ENCODE data around the gene QRICH1. TPM values are rescaled to one million over a fixed set of nuclear protein-coding genes. Genes with fewer than 3 reads are reported as not detected.

QRICH1 gene
- total RNA-seq, 1 experiment from 2014 or later = 96.1 TPM

- H3K9me3 Mint-ChIP-seq (ENCODE audit: unreplicated experiment) = no peaks in the 10 kb centered on the region
- CTCF ChIA-PET = interaction anchor here (0.6 to 1.9 kb wide), 3 partner anchors 10 to 410 kb away, joined by 3 to 12 read pairs (median 4); partner anchors contain the start of gene WDR6
- H3K27me3 Mint-ChIP-seq (ENCODE audit: insufficient read depth, unreplicated experiment) = no peaks in the 10 kb centered on the region
- no peak for TF ChIP-seq CTCF (IDR thresholded peaks at IDR 0.05; ENCODE audit: unreplicated experiment)
- intact Hi-C loops (cut with micrococcal nuclease) = no loop called here
- no peaks in the 10 kb centered on the region for H3K4me1 Mint-ChIP-seq (ENCODE audit: insufficient read depth, unreplicated experiment)
- no peak for DNase-seq (ENCODE audit: unreplicated experiment)
- H3K4me3 Mint-ChIP-seq (ENCODE audit: unreplicated experiment) = no peak overlapping the region
- no peak overlapping the region for H3K27ac Mint-ChIP-seq (ENCODE audit: low read depth, unreplicated experiment)
- BruUV-seq (replicated peaks) = no TSS peak
- H3K36me3 Mint-ChIP-seq (ENCODE audit: insufficient read depth, unreplicated experiment) = peaks cover 14% of the 10 kb centered on the region
- POLR2A ChIA-PET = interaction anchor here (1.3 to 2.6 kb wide), 2 partner anchors 10 to 11 kb away, joined by 3 to 12 read pairs; partner anchors contain the start of gene WDR6
These were observed 95.9 kb downstream of the QRICH1 start for GRCh38 chr3:48997714-48998637.

GRCh38 chr3:48997102-48997635, 96.7 kb downstream of the QRICH1 start:
- no TSS peak for BruUV-seq (replicated peaks)
- H3K4me1 Mint-ChIP-seq (ENCODE audit: insufficient read depth, unreplicated experiment) = no peaks in the 10 kb centered on the region
- intact Hi-C loops (cut with micrococcal nuclease) = no loop called here

GRCh38 chr3:48996640-48997039, 97.2 kb downstream of the QRICH1 start:
- intact Hi-C loops (cut with micrococcal nuclease) = no loop called here
- ChIA-PET CTCF (interaction anchor here (1.9 kb wide), 1 partner anchor 10 kb away, joined by 12 read pairs; no protein-coding TSS in a partner anchor), POLR2A (interaction anchor here (0.9 to 2.6 kb wide), 2 partner anchors 11 to 20 kb away, joined by 3 to 12 read pairs; partner anchors contain the start of gene WDR6)
- peaks cover 4% of the 10 kb centered on the region for H3K4me1 Mint-ChIP-seq (ENCODE audit: insufficient read depth, unreplicated experiment)
- H3K36me3 Mint-ChIP-seq (ENCODE audit: insufficient read depth, unreplicated experiment) = peaks cover 14% of the 10 kb centered on the region
- no peak overlapping the region for H3K27ac Mint-ChIP-seq (ENCODE audit: low read depth, unreplicated experiment)
- H3K4me3 Mint-ChIP-seq (ENCODE audit: unreplicated experiment) = no peak overlapping the region
- no peaks in the 10 kb centered on the region for H3K27me3 Mint-ChIP-seq (ENCODE audit: insufficient read depth, unreplicated experiment)
- BruUV-seq (replicated peaks) = no TSS peak
- DNase-seq (ENCODE audit: unreplicated experiment) = no peak
- no peaks in the 10 kb centered on the region for H3K9me3 Mint-ChIP-seq (ENCODE audit: unreplicated experiment)
- TF ChIP-seq CTCF (IDR thresholded peaks at IDR 0.05; ENCODE audit: unreplicated experiment) = no peak

More at GRCh38 chr3:48997102-48997635, 96.7 kb downstream of the QRICH1 start:
- Mint-ChIP-seq H3K27me3 (ENCODE audit: insufficient read depth, unreplicated experiment) (no peaks in the 10 kb centered on the region), H3K36me3 (ENCODE audit: insufficient read depth, unreplicated experiment) (peaks cover 14% of the 10 kb centered on the region), H3K9me3 (ENCODE audit: unreplicated experiment) (no peaks in the 10 kb centered on the region), H3K4me3 (ENCODE audit: unreplicated experiment) (no peak overlapping the region), H3K27ac (ENCODE audit: low read depth, unreplicated experiment) (no peak overlapping the region)
- POLR2A ChIA-PET = interaction anchor here (0.9 to 2.6 kb wide), 2 partner anchors 10 to 20 kb away, joined by 3 to 12 read pairs; partner anchors contain the start of gene WDR6
- DNase-seq (ENCODE audit: unreplicated experiment) = no peak
- CTCF ChIA-PET = interaction anchor here (1.9 kb wide), 1 partner anchor 10 kb away, joined by 12 read pairs; no protein-coding TSS in a partner anchor
- TF ChIP-seq CTCF (IDR thresholded peaks at IDR 0.05; ENCODE audit: unreplicated experiment) = no peak

GRCh38 chr3:48993834-48994233, 100.0 kb downstream of the QRICH1 start:
- no TSS peak for BruUV-seq (replicated peaks)
- Mint-ChIP-seq H3K27me3 (ENCODE audit: insufficient read depth, unreplicated experiment) (no peaks in the 10 kb centered on the region), H3K4me3 (ENCODE audit: unreplicated experiment) (no peak overlapping the region)

More at GRCh38 chr3:48993834-48994233, 100.0 kb downstream of the QRICH1 start:
- TF ChIP-seq CTCF (IDR thresholded peaks at IDR 0.05; ENCODE audit: unreplicated experiment) = no peak
- Mint-ChIP-seq H3K4me1 (ENCODE audit: insufficient read depth, unreplicated experiment) (peaks cover 22% of the 10 kb centered on the region), H3K9me3 (ENCODE audit: unreplicated experiment) (no peaks in the 10 kb centered on the region), H3K27ac (ENCODE audit: low read depth, unreplicated experiment) (no peak overlapping the region), H3K36me3 (ENCODE audit: insufficient read depth, unreplicated experiment) (peaks cover 9% of the 10 kb centered on the region)
- intact Hi-C loops (cut with micrococcal nuclease) = no loop called here
- no peak for DNase-seq (ENCODE audit: unreplicated experiment)
- CTCF ChIA-PET = no interaction called here
- POLR2A ChIA-PET = interaction anchor here (1.2 to 7.4 kb wide), 3 partner anchors 13 to 26 kb away, joined by 4 to 131 read pairs (median 33); partner anchors contain the start of genes DALRD3, NDUFAF3 and WDR6

Measured in MCF 10A (cell line).